Measurements from ENCODE around the gene SBF1.

Gene SBF1

DNA sequence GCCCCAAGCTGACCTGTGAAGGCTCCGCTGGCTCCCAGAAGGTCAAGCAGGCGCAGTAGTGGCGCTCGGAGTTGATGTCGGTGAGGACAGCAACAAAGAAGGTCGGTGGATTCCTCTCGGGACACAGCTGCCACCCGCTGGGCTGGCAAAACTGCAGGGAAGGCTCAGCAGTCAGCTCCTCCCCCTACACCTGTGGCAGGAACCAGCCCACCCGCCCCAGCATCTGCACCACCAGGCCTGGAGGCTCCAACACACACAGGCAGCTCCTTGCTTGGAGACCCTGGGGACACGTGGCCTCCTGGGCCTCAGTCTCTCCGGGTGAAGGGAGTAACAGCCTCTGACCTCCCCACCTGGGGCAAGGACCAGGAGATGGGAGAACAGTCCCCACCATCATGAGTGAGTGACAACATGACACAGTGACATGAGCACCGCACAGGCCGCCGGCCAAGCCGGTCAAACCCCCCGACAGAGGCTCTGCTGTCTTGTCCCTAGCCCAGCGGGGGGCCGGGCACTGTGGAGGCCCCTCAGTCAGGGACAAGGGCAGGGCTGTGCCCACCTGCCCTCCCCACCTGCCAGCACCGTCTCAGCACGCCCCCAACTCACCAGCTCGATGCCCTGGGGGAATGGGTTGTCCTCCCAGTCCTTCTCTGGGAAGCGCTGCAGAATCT, 6.9 kb downstream of the SBF1 start:
- DNase-seq (ENCODE audit: low read depth) = no peak

GRCh38 chr22:50467341-50467740, 7.5 kb downstream of the SBF1 start:
- no peak for DNase-seq (ENCODE audit: low read depth)

GRCh38 chr22:50465066-50465930, 9.5 kb downstream of the SBF1 start:
- no peak for DNase-seq (ENCODE audit: low read depth)

- no peak for DNase-seq (ENCODE audit: low read depth)
Measured at GRCh38 chr22:50464451-50464850, 10.4 kb downstream of the SBF1 start.

- DNase-seq (ENCODE audit: low read depth) = no peak
Measured at GRCh38 chr22:50463188-50463900, 11.5 kb downstream of the SBF1 start.

- no peak for DNase-seq (ENCODE audit: low read depth)
Measured at GRCh38 chr22:50461979-50462540, 12.8 kb downstream of the SBF1 start.

DNA sequence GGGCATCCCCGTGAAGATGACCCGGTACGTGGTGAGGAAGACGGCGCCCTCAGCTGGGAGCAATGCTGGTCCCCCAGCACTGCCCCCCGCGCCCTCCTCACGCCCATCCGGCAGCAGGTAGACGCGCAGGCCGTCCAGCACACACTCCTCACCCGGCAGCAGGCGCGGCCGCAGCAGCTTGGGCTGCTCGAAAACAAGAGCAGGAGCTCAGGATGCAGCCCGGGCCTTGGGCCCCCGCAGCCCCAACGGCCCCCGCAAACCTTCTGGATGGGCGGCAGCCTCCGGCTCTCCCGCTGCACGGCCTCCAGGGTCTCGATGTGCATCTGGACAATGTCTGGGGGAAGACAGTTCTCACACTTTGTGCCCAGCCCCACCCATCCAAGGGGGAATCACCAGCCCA, 13.3 kb downstream of the SBF1 start:
- DNase-seq (ENCODE audit: low read depth) = no peak

DNA sequence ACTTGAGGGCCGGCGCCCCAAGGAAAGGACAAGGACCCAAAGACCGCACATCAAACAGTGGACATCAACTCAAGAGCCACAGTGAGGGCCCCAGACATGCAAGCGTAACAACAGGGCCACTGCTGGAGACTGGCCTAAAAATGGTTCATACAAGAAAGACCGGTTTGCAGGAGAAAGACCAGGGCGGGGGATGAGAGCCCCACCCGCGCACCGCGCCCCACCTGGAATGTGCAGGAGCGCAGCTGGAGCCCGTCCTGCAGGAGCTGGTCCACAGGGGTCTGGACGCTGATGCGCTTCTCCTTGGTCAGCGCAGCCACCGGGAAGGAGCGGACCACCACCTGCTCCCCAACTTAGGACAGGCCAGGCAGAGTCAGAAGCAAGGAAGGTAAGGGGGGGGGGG, 13.9 kb downstream of the SBF1 start:
- DNase-seq (ENCODE audit: low read depth) = no peak

DNA sequence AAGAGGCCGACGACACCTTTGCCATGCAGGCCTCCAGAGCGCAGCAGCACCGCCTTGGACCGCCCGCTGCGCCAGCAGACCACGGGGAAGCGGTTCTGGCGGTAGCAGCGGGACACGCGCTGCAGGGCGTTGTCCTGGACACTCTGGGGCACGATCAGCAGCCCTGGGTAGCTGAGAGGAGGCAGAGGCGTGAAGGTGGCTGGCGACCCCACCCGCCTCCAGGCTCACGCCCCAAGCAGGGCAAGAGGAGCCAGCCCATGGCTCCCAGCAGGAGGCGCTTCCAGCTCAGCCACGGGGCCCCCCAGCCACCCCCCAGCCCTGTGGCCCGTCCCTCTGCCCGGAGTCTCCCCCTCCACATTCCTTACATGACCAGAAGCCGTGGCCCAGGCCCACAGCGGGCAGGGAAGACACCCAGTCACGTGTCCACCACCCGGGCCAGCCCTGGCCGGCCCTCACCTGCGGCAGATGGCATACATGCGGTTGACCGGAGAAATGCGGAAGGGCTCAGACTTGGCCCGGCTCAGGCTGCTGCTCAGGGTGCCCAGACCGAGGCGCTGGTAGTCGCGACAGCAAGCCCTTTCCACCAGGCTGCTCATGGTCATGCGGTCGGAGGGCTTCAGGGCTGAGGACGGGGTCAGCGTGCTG, 15.2 kb downstream of the SBF1 start:
- no peak for DNase-seq (ENCODE audit: low read depth)

- DNase-seq (ENCODE audit: low read depth) = no peak
Measured at GRCh38 chr22:50459016-50459415, 15.8 kb downstream of the SBF1 start.

DNA sequence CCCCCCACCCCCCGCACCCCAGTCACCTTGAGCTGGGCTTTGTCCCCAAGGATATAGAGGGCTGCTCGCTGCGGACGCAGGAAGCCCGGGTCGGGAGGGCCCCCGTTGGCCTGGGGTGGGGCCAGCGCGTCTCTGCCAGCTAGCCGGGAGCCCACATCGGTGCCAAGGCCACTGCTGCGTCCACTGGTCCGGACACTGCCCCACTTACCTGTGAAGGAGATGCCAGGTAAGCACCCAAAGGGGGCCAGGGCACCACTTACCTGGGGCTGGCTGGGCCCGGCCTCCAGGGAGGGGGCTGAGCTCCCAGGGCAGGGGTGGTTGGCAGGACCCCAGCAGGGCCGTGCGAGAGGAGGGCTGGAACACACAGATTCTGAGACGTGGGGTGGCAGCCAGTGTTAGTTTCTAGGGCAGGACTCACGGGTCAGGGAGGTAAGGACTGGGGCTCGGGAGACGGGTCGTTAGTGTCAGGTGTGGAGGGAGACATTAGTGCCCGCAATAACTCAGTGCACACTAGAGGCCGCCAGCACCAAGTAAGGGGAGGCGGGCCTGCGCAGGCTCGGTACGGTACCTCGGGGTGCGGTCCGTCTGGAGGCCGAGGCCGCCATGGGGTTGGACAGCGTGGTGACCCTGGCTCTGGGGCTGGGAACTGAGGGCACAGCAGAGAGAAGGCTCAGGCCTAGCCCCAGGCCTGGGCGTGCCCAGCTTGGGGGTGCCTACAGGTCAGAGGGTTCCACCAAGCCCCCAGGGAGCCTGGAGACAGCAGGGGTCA, 18.2 kb downstream of the SBF1 start:
- DNase-seq (ENCODE audit: low read depth) = no peak

- no peak for DNase-seq (ENCODE audit: low read depth)
Measured at GRCh38 chr22:50456026-50456425, 18.8 kb downstream of the SBF1 start.

DNA sequence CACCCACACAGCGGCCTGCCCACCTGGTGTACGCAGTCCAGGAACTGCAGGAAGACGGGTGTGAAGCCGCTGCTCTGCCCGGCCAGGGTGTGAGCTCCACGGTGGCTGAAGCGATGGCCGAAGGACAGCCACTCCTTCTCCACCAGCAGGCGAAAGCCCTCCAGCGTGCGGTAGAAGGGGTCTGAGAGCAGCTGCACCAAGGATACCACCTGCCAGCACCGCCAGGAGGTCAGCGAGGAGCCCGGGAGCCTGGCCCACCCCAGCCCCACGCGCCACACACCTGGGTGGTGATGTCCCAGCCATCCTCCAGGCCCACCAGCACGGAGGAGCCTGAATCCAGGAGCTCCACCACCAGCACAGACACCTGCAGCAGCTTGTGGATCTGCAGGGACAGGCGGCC, 19.6 kb downstream of the SBF1 start:
- no peak for DNase-seq (ENCODE audit: low read depth)

- no peak for DNase-seq (ENCODE audit: low read depth)
Measured at GRCh38 chr22:50454556-50455075, 20.2 kb downstream of the SBF1 start.

DNA sequence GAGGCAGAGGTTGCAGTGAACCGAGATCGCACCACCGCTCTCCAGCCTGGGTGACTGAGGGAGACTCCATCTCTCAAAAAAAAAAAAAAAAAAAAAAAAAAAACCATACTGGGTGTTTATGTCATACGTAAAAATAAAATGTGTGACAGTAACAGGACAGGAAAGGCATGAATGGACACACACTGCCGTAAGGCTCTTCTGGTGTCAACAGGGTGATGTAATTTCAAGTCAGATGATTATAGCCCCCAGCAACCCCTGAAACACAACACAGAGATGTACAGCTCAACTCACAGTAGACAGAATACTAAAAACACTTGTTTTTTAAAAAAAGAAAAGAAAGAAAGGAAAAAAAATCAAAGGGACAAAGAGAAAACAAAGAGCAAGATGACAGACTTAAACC, 22.2 kb downstream of the SBF1 start:
- no peak for DNase-seq (ENCODE audit: low read depth)

DNA sequence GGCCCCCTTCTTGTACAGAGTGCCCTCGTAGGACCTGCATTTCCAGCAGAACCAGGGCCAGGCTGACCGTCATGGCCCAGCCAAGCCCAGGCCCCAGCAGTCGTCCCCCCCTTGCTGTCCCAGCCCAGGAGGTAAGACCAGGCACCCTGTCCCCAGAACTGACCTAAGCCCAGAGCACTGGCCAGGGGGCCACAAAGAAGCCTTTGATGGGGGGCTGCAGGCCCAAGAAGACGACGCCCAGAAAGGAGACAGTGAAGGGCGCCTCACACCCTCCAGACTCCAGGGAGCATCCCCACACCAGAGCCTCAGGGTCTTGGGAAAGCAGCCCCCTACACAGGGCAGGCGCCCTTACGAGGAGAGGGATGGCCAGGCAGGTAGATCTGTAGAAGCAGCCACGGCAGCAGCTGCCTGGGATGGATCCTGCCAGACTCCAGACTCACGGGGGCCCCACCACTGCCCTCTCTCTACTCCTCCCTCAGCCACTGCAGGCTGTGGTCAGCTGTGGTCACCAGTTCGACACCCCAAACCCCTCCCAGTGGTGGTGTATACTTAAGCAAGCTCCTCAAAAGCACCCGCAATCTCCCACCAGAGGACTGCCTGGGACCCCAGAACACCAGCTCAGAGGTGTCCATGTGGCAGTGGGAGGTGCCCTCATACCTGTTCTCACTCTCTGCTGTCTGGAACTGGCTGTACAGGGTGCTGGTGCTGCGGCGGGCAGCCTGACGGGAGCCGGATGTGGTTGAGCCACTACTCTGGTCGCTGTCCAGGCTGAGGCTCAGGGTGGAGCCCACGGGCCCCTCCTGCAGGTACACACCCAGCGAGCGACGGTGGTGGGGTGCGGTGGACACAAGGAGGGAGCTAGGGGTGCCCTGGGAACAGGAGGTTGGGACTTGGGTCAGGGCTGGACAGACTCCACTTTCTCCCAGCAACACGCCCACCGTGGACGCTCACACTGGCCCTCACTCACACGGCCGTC, 27.0 kb downstream of the SBF1 start:
- no peak for DNase-seq (ENCODE audit: low read depth)

DNA sequence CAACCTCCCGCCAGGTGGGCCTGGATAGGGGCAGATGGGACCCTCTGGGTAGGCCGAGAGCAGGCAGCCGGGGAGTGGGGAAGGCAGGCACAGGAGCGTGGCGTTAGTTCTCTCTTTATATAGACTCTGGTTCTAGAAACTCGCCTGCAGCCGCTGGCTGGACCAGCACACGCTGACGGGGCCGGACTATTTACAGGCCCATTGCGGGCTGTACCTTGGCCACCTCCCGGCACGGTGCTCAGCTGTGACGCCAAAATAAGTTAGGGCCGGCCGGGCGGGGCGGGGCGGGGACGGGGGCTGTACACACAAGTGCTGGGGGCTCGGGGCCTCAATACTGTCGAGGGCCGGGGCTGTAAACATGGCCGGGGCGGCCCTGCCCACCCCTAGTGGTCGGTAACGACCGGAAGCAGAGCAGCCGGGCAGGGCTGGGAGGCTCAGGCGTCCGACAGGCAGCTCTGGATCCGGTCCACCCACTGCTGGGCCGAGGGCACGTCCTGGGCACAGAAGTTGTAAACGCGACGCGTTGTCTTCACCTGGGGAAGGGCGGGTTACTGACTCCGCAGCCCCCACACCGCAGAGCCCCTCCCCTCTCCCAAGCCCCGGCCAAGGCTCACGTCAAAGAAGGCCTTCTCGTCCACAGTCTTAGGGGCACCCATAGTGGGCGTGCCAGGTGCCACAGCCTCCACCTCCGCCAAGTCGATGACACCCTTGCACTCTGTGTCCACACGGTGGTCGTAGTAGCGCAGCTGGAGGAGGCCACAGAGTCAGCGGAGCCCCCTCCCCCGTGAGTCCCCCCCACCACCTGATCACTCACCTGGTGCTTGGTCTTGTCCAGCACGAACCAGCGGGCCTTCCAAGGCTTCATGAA, 27.9 kb downstream of the SBF1 start:
- DNase-seq (ENCODE audit: low read depth) = no peak

GRCh38 chr22:50445880-50446707, 28.7 kb downstream of the SBF1 start:
- no peak for DNase-seq (ENCODE audit: low read depth)
